Peyer's patch (tissue), 4 donors: ENCODE data around the gene NCR1.

Experiments
- POLR2A ChIP-seq, 2 donors: fragments of 450-650 bp; IDR thresholded peaks; one replicate each; pipeline ENCODE4 v1.5.1; 2017; ENCODE audit warnings: antibody characterized with exemption in 2 of 2, mild to moderate bottlenecking in 2 of 2, moderate library complexity in 2 of 2
- TF ChIP-seq, protein P1 (sequence below), 6 experiments: fragments of 450-650 bp in 4 of 6; fragments of 200-600 bp in 2 of 6; sonication (generic) in 1 of 6; IDR thresholded peaks; one replicate each; pipeline ENCODE4 v1.5.1; 2017 to 2019; ENCODE audit warnings: antibody characterized with exemption in 6 of 6, mild to moderate bottlenecking in 3 of 6, moderate library complexity in 1 of 6

DNA sequence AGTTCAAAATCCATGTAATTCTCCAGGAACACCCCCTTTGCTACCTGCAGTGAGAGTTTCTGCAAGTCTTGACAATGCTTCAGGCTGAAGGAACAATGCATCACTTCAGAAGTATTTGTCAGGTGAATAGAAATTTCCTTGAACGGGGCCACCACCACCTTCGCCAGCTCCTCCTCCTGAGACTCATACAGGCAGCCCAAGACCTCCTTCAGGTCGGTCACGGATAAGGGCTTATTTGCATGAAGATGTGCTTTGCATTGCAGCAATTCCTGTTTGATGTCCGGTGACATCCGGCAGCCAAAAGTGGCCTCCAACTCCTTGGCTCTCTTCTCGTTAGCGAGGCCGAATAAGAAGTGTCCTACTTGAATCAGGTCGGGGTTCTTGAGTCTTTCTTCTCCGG lies 33.0 kb downstream of the NCR1 start:
- TF ChIP-seq, protein P1, sequence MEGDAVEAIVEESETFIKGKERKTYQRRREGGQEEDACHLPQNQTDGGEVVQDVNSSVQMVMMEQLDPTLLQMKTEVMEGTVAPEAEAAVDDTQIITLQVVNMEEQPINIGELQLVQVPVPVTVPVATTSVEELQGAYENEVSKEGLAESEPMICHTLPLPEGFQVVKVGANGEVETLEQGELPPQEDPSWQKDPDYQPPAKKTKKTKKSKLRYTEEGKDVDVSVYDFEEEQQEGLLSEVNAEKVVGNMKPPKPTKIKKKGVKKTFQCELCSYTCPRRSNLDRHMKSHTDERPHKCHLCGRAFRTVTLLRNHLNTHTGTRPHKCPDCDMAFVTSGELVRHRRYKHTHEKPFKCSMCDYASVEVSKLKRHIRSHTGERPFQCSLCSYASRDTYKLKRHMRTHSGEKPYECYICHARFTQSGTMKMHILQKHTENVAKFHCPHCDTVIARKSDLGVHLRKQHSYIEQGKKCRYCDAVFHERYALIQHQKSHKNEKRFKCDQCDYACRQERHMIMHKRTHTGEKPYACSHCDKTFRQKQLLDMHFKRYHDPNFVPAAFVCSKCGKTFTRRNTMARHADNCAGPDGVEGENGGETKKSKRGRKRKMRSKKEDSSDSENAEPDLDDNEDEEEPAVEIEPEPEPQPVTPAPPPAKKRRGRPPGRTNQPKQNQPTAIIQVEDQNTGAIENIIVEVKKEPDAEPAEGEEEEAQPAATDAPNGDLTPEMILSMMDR (IDR thresholded peaks at IDR 0.05), result no peak
- no peak for TF ChIP-seq POLR2A (IDR thresholded peaks at IDR 0.05)
